HFFc6 (cell line): Measurements from ENCODE around the gene DHRS12. TPM values are rescaled to one million over a fixed set of nuclear protein-coding genes. Genes with fewer than 3 reads are reported as not detected.

Source experiments
- DNase-seq: peaks from one replicate; pipeline ENCODE4 v3.0.0-alpha.2; 2018
- H3K27ac Mint-ChIP-seq: 2 replicates; pipeline ENCODE4 v1.8.0; 2020; ENCODE audit warnings: mild to moderate bottlenecking, mixed read lengths
- H3K27me3 Mint-ChIP-seq: 2 replicates; pipeline ENCODE4 v1.8.0; 2021; ENCODE audit warnings: mild to moderate bottlenecking, moderate library complexity, mixed read lengths; ENCODE audit not compliant: insufficient read depth
- H3K36me3 Mint-ChIP-seq: 2 replicates; pipeline ENCODE4 v1.8.0; 2021; ENCODE audit warnings: low read depth, mixed read lengths
- H3K4me1 Mint-ChIP-seq: 2 replicates; pipeline ENCODE4 v1.8.0; 2020; ENCODE audit warnings: low read depth, mixed read lengths
- H3K4me3 Mint-ChIP-seq: 2 replicates; pipeline ENCODE4 v1.8.0; 2020; ENCODE audit warnings: mild to moderate bottlenecking, moderate library complexity, mixed read lengths
- H3K9me3 Mint-ChIP-seq: 2 replicates; pipeline ENCODE4 v1.8.0; 2020; ENCODE audit warnings: mild to moderate bottlenecking, mixed read lengths
- CTCF ChIP-seq: fragments of 200-600 bp; sonication (generic); IDR thresholded peaks from 2 replicates; pipeline ENCODE4 v1.5.0; 2021; ENCODE audit warnings: antibody characterized with exemption, mild to moderate bottlenecking
- total RNA-seq, 6 experiments: library from RNA; stranded (reverse); fragmentation: NEBNext Ultra II Directional; extraction: Animal tissue kit (Norgen Biotek cat#: 25700); gene quantifications; 2 replicates in 1 of 6; 3 replicates in 5 of 6; pipeline ENCODE4 v1.2.3, GENCODE V29; 2021

Gene DHRS12
- total RNA-seq, 6 experiments from 2014 or later, result 1.9 to 2.7 (median 2.4) TPM

- H3K4me1 Mint-ChIP-seq, result no peaks in the 10 kb centered on the region; the same call in 1 of the 2 replicates
- TF ChIP-seq CTCF, result peak; percentile 47; the same call in 1 of the 2 replicates
- H3K9me3 Mint-ChIP-seq, result no peaks in the 10 kb centered on the region
- no peak overlapping the region for H3K4me3 Mint-ChIP-seq
- no peaks in the 10 kb centered on the region for H3K36me3 Mint-ChIP-seq
- DNase-seq, result peak; percentile 5
- H3K27me3 Mint-ChIP-seq, result peaks cover 42% of the 10 kb centered on the region
- H3K27ac Mint-ChIP-seq, result no peak overlapping the region
These were observed 28.6 kb upstream of the DHRS12 start for GRCh38 chr13:51832471-51833152.

- DNase-seq, result no peak
- no peak overlapping the region for H3K4me3 Mint-ChIP-seq
- no peaks in the 10 kb centered on the region; the same call in 1 of the 2 replicates for H3K4me1 Mint-ChIP-seq
- peaks cover 40% of the 10 kb centered on the region for H3K27me3 Mint-ChIP-seq
- no peaks in the 10 kb centered on the region for H3K36me3 Mint-ChIP-seq
- H3K27ac Mint-ChIP-seq, result no peak overlapping the region
- TF ChIP-seq CTCF, result no peak
- no peaks in the 10 kb centered on the region for H3K9me3 Mint-ChIP-seq
These were observed 27.6 kb upstream of the DHRS12 start for GRCh38 chr13:51831519-51831918.

GRCh38 chr13:51829568-51829899 is 25.6 kb upstream of the DHRS12 start:
- Mint-ChIP-seq H3K36me3 (no peaks in the 10 kb centered on the region), H3K27ac (no peak overlapping the region), H3K4me1 (no peaks in the 10 kb centered on the region; the same call in 1 of the 2 replicates), H3K9me3 (no peaks in the 10 kb centered on the region), H3K27me3 (peaks cover 39% of the 10 kb centered on the region), H3K4me3 (no peak overlapping the region)
- TF ChIP-seq CTCF, result no peak
- no peak for DNase-seq

GRCh38 chr13:51828730-51829567 is 25.0 kb upstream of the DHRS12 start:
- H3K36me3 Mint-ChIP-seq, result no peaks in the 10 kb centered on the region
- peaks cover 39% of the 10 kb centered on the region for H3K27me3 Mint-ChIP-seq
- H3K4me1 Mint-ChIP-seq, result no peaks in the 10 kb centered on the region; the same call in 1 of the 2 replicates
- H3K4me3 Mint-ChIP-seq, result no peak overlapping the region
- H3K9me3 Mint-ChIP-seq, result no peaks in the 10 kb centered on the region
- TF ChIP-seq CTCF, result no peak
- H3K27ac Mint-ChIP-seq, result no peak overlapping the region
- DNase-seq, result no peak

- Mint-ChIP-seq H3K36me3 (no peaks in the 10 kb centered on the region), H3K4me3 (no peak overlapping the region), H3K27me3 (peaks cover 36% of the 10 kb centered on the region), H3K9me3 (no peaks in the 10 kb centered on the region), H3K4me1 (no peaks in the 10 kb centered on the region; the same call in 1 of the 2 replicates), H3K27ac (no peak overlapping the region)
- TF ChIP-seq CTCF, result no peak
- no peak for DNase-seq
These were observed 23.3 kb upstream of the DHRS12 start for GRCh38 chr13:51827254-51827653.
